HG03565 (cell line): ENCODE results near the gene IL4R.

Source experiments
- ATAC-seq: cut with Tn5 transposase; IDR thresholded peaks from one replicate; pipeline ENCODE4 v1.9.1; 2021; ENCODE audit warnings: mild to moderate bottlenecking, moderate library complexity; ENCODE audit not compliant: unreplicated experiment

The IL4R gene

DNA sequence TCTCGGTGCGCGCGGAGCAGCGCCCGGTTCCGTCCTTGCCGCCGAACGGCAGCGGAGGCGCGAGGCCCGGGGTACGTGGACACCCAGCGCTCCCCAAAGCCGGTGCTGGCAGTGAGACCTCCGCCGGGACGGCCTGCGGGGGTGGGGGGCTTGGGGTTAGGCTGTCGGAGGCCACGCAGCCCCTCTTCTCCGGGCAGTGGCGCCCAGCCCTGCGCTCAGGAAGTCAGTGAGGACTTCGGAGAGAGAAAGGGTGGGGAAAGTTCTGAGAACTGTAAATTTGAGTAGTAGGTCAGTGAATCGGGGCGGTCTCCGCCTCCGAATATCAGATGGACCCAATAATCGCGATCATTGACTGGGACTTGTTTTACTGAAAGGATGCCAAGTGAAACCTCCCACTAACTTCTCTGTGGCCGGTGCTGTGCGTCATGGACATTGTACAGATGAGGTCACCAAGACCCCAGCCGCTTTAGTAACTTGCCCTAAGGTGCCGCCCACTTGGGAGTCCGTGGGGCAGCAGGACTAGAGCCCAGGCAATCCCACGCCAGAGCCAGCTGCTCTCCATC lies 468 bp downstream of the IL4R start:
- ATAC-seq = no peak

DNA sequence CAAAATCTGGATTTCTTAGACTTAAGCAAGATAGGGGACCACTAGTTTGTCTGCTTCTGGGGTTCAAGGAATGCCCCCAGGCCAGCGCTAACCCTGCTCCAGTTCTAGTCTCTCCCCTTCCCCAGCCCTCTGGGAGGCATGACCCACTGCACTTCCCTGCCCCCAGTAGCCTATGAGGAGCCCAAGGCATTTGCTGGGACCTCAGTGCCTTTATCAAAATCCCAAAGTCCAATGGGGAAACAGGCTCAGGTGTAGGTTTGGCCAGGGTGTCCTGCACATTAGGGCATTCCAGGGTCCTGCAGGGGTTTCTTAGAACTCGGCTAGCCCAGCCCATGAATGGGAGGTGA lies 1.2 kb downstream of the IL4R start:
- no peak for ATAC-seq

DNA sequence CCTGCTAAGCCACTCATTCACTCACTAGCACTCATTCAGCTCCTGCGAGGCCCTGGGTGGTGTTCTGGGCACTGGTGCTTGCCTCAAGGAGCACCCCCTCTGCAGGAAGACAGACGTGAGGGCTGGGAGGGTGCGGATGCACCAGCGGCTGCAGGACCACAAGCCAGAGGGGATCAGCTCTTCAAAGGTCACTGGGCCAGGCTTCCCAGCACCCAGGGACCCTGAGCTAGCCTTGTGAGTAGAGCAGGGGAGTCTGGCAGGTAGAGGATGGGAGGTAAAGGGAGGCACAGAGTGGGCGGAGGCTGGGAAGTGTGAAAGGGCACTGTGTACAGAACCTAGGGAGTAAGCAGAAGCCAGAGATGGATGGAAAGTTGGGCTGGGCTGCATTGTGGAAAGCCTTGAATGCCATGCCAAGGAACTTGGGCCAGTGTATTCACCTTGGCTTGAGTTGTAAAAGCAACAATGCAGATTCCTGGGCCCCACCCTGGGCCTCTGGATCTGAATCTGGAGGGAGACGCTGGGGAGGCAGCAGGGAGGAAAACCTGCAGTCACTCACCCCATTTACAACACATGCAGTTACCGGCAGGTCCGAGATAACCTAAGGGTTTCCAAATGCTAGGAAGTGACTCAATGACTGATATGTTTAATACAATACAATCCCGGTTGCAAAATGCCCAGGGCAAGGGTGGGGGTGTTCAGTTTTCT lies 1.7 kb downstream of the IL4R start:
- no peak for ATAC-seq

DNA sequence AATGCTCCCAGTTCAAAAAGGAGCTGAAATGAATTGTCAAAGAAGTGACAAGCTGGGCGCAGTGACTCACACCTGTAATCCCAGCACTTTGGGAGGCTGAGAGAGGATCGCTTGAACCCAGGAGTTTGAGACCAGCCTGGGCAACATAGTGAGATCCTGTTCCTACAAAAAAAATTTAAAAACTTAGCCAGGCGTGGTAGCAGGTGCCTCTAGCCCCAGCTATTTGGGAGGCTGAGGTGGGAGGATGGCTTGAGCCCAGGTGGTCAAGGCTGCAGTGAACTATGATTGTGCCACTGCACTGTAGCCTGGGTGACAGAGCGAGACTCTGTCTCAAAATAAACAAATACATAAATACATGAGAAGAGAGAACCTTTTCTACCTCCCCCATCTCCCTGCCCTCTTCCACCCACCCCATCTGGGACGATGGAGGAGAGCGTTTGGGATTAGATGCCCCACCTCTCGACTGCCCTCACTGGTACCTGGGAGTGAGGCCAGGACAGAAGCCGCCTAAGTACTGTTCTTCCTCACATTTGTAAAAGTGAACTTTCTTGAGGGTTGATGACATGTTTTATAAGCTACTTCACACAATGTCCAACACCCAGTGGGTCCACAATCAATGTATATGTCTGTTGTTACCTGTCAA lies 2.4 kb downstream of the IL4R start:
- no peak for ATAC-seq

DNA sequence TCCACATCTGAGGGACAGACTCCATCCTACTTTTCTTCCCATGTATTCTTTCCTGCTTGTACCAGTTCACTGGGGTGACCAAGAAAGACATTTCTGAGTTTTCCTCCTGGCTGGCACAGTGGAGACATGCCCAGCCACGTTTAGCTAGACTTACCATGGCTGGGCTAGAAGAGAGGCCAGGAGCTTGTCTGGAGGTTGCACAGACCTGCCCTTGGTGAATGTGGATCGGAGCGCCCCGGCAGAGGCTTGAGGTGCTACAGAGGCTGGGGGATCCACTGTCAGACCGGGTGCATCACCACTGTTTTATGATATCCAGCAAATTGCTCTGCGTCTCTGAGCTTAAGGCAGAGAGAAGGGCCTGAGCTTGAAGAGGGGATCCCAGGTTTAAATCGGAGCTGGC lies 3.5 kb downstream of the IL4R start:
- no peak for ATAC-seq

DNA sequence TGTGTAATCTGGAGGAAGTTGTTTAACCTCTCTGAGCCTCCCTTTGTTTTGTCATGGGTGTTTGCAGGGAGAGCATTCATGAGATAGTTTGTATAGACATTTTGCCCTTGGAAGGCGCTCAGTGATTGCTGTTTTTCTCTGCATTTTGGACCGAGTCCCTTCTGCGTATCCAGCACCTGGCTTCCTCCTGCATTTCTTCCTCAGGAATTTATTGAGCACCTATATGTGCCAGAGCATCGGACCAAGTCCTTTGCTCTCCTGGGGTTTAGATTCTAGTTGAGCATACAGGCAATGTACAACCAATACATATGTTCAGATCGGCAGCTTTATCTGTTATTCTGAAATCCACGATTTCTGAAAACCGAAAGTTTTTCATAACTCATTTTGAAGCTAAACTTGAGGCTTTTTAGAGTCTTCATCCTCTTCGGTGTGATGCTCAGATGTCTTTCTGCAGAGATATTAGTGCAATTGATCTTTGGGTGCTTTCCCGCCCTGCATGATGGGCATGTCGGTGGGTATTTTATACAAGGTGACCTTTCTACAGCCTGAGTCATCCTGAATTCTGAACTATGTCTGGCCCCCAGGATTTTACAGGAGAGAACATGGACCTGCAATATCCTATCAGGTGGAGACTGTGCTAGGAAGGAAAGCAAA lies 4.1 kb downstream of the IL4R start:
- no peak for ATAC-seq

DNA sequence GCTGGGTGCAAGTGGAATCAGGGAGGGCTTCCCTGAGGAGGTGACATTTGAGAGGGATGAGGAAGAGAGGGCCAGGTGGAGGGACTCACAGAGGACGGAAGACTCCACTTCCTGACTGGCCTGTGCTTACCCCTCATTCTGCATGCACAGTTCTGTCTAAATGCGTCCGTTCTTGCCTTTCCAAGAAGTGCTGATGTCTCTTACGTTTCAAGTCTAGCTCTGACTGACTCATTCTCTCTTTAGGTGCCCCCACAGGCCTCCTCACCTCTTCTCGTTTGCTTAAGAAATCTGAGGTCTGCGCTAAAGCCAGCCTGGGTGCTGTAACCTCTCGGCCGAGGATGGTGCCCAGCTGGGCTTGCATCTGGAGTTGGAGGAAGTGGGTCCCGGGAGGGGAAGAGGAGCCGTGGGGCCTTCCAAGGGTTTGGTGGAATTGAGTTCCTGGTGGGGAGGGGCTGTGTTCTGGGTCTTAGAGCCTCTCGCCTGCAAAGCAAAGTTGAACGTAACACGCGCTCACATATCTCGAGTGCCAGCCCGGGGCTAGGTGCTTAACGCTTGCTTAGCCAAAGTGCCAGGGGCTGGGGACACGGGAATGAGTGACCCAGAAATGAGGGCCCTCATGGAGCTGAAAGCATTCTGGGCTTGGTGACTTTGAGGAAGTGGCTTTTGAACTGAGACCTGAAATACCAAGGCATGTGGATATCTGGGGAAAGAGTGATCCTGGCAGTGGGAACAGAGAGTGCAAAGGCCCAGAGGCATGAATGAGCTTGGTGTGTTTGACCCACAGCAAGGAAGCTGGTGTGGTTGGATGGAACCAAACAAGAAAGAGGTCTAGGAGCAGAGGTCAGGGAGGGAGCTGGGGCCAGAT lies 4.8 kb downstream of the IL4R start:
- ATAC-seq = no peak

DNA sequence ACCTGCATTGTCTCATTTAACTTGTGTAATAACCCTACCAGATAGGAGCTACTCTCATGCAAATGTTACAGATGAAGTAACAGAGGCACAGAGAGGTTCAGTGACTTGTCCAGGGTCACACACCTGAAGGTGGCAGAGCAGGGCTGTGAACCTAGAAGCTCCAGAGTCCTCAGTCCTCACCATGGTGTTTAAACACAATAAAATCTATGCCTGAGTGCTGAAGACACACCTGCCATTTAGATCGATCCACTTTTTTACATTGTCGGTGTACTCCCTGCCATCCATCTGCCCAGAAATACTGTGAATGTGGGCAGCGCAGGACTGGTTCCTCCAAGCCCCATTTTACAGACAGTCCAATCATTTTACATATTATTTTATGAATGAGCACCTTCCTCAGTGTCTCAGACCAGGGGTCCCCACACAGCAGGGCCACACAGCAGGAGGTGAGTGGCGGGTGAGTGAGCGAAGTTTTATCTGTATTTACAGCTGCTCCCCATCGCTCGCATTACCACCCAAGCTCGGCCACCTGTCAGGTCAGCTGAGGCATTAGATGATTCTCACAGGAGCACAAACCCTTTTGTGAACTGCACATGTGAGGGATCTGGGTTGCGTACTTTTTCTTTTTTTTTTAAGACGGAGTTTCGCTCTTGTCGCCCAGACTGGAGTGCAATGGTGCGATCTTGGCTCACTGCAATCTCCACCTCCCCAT lies 5.6 kb downstream of the IL4R start:
- ATAC-seq = no peak

DNA sequence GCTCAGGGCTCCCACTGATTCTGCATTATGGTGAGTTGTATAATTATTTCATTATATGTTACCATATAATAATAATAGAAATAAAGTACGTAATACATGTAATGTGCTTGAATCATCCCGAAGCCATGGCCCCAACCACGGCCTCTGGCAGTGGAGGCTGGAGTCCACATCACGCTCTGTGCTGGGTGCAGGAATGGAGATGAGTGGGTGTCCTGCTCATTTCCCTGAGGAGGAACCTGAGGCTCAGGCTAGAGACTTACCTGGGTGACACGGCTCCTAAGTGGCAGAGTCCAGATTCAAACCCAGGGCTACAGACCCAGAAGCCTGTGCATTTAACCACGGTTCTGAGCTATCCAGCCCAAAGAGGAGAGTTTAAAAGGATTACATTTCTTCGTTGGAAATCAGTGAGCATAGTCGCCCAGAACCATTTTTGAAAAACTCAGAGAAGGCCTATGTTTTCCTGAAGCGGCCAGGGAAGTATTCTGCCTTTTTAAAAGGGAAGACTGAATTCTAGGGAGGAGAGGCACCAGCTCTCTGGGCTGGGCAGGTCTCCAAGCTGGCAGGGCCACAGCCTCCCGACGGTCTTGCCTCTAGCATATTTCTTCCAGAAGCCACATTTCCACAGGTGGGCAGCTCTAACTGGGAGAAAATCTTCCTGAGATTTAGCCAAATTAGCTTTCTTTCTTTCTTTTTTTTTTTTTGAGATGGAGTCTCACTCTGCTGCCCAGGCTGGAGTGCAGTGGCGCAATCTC lies 6.7 kb downstream of the IL4R start:
- ATAC-seq = no peak

DNA sequence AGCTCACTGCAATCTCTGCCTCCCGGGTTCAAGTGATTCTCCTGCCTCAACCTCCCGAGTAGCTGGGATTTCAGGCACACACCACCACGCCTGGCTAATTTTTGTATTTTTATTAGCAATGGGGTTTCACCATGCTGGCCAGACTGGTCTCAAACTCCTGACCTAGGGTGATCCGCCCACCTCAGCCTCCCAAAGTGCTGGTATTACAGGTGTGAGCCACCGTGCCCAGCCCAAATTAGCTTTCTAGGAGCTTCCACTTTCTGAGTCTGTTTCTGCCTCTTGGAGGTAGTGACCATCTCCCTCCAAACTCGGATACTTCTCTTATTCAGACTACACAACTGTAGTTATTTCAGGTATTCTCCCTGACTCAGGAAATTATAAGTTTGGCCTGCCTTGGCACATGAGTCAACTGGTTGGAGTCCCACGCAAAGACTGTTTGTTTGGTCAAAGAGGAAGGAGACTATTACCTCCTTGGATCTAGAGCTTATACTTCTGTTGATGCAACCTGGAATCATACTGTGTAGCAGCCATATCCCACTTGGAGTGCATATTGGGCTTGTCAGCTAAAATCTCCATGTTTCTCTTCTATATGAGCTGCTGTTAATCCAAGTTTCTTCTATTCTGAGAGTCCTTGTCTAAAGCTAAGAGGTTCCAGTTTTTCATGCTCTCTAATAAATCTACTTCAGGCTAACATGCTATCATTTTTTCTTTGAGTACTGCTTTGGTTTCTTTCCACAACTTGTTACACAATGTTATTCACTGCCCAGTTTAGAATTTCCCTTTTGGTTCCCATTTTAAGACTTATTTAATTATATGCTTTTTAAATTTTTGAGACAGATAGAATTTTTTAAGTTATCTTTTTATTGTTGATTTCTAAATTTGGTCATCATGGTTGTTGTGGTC lies 7.5 kb downstream of the IL4R start:
- ATAC-seq = no peak

DNA sequence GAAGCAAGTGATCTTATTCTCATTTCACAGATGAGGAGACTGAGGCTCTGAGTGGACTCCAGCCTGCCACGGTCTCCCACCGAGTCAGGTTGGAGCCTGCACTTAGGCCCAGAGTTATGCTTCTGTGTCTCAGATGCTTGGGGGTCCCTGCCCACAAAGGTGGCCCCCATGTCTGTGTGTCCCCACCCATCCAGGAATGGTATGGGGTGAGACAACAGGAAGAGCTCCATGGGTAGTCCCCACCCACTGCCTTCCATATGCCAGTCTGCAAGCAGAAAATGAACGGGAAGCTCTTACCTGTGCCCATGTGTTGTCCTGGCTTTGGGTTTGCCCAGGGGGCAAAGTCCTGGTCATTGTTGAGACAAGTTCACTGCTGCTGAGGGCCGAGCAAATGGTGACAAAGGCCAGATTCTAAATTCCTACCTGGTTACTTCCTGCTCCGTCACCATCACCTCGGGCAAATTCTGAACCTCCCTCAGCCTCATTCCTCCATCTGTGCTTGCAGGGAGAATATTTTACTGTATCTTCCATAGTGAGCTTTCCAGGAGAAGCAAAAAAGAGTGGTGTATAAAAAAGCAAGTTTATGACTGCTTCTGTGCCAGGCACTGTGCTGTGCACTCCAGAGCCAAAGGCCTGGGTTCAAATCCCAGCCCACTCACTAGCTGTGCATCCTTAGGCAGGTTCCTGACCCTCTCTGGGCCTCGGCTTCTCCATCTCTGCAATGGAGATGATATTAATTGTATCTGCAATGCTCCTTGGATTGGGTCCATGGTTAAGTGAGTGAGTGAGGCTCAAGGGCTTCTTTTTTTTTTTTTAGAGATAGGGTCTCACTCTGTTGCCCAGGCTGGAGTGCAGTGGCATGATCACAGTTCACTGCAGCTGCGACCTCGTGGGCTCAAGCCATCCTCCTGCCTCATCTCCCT lies 9.3 kb downstream of the IL4R start:
- ATAC-seq = no peak

DNA sequence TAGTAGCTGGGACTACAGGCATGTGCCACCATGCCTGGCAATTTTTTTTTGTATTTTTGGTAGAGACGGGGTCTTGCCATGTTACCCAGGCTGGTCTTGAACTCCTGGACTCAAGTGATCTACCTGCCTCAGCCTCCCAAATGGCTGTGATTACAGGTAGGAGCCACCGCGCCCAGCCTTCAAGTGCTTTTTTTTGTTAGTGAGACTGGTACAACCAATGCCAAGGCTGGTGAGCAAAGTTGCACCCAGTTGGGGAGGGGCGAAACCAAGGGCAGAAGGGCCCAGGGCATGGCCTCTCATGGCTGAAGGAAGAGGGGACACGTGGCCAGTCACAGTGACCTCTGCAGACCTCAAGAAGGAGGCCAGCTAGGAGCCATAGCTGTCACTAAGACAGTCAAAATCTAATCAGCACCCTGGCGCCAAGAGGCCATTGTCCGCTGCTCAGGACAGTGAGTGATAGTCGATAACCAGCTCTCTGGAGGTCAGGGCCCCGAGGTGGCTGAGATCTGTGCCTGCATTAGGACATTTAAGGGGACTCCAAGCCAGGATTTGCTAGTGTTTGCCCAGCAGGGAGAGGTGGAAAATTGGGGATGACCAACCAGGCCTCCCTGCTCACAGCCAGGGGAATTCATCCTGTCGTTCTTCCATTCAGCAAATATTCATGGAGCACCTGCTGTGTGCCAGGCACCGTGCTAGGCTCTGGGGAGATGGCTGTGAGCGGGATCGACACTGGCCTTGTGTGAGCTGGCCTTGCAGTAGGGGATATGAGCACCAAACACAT lies 10.2 kb downstream of the IL4R start:
- ATAC-seq = no peak

DNA sequence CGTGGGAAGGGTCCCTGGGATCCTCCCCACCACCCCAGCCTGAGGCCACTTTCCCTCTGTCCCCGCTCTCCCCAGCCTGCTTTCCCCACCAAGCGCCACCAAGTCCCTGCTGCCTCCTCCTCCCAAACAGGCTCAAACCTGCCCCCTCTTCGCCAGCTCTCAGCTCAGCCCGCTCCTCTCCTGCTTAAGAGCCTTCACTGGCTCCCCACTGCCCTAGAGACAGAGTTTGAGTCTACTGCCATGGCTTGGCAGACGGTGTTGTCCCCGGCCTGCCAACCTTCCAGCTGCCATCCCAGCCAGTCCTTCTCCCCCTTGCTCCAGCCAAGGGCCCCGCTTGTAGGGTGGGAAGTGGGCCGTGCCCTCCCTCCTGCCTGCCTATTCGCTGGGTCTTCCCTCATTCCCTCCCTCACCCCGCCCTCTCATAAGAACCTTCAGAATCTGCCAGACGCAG lies 11.1 kb downstream of the IL4R start:
- ATAC-seq = no peak

DNA sequence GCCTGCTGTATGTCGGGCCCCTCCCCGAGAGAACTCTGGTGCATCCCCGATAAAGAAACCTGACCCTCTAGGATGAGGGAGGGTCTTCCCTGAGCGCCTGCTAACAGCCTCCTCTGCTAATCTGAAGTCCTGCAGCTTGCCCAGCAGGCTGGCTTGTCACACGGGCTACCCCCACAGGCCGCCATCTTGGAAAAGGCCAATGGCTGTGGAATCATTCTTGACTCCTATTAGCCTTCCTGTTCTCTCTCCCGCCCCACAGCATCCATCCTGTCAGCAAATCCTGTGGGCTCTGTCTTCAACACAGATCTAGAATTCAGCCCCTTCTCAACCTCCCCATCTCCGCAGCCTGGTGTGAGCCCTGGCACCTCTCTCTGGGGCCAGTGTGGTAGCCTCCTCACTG lies 12.0 kb downstream of the IL4R start:
- ATAC-seq = no peak

DNA sequence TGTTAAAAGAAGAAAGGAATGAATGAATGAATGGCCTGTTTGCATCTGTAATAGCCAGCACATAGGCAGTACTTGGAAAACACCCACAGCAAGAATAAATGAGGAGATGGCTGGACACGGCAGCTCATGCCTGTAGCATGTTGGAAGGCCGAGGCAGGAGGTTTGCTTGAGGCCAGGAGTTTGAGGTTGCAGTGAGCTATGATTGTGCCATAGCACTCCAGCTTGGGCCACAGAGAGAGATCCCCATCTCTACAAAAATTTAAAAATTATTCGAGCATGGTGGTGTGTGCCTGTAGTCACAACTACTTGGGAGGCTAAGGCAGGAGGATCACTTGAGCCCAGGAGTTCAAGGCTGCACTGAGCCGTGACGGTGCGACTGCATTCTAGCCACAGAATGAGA lies 12.5 kb downstream of the IL4R start:
- ATAC-seq = no peak

DNA sequence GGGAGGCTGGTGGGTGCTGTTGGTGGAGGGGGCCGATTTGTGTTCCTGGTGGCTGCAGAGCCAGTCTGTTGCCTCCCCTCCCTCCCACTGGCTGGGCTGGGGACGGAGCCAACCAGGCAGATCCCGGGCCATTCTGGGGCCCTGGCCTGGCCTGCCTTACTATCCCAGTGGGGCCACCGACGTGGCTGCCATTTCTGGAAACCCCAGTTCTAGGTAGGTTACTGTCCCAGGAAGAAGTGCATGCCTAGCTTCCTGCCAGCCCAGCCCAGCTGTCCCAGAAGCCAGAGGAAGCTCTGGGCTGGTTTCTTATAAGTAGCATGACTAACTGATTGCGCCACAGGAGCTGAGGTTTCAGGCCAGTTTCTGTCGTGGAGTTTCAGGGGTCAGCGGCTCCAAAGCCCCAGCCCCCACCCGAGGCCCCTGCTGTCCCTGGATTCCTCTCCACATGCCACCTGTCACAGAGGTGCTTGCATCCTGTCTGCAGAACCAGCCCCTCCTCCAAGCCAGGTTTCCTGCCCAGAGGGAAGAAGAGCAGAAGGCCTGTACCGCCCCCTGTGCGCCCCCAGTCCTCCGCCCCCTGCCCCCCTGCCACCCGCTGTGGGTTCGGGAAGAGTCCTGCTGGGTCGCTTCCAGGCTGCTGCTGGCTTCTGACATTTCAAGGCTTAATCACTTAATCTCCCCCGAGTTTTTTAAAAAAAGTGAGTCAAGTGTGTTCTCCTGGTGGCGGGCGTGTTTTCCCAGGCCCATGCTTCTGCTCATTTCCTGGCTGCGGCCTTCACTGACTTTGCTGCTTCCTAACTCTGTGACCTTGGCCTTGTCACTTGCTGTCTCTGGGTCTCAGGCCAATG lies 13.2 kb downstream of the IL4R start:
- no peak for ATAC-seq
